Breast epithelium (tissue), 4 donors: Measurements from ENCODE around the gene UBE2C. TPM values are rescaled to one million over a fixed set of nuclear protein-coding genes. Genes with fewer than 3 reads are reported as not detected.
"Not testable (repeated sequence)": the region's sequence is repeated elsewhere in the genome, so short reads cannot be mapped to it uniquely, and the experiment has no call there.

Experiments used
- DNase-seq, 2 donors: peaks; one replicate each; pipeline ENCODE4 v3.0.0-alpha.2; 2019; ENCODE audit warnings: low spot score in 2 of 2
- H3K27ac ChIP-seq, 2 donors: fragments of 200-600 bp; sonication (generic) in 1 of 2; one replicate each; pipeline ENCODE4 v1.5.1; 2016 to 2019; ENCODE audit warnings: mild to moderate bottlenecking in 1 of 2
- H3K27me3 ChIP-seq, 2 donors: fragments of 200-600 bp; sonication (generic) in 1 of 2; one replicate each; pipeline versions ENCODE4 v1.5.1 to v1.6.0; 2017 to 2019; ENCODE audit warnings: control low read depth in 1 of 2, mild to moderate bottlenecking in 1 of 2
- H3K36me3 ChIP-seq: fragments of 200-600 bp; one replicate; pipeline ENCODE4 v1.5.1; 2019
- H3K4me1 ChIP-seq, 2 donors: fragments of 200-600 bp; sonication (generic); one replicate each; pipeline ENCODE4 v1.5.1; 2016 to 2019; ENCODE audit warnings: control low read depth in 1 of 2
- H3K4me3 ChIP-seq, 3 donors: fragments of 200-600 bp; sonication (generic); 1 replicate in 2 of 3; 2 replicates in 1 of 3; pipeline ENCODE4 v1.5.1; 2016 to 2019; ENCODE audit warnings: mild to moderate bottlenecking in 3 of 3, moderate library complexity in 2 of 3
- H3K9me3 ChIP-seq, 2 donors: fragments of 200-600 bp; sonication (generic) in 1 of 2; one replicate each; pipeline ENCODE4 v1.5.1; 2016 to 2019; ENCODE audit warnings: control low read depth in 1 of 2
- POLR2A ChIP-seq: fragments of 450-650 bp; IDR thresholded peaks from one replicate; pipeline ENCODE4 v1.6.1; 2016; ENCODE audit warnings: antibody characterized with exemption, mild to moderate bottlenecking, moderate library complexity
- POLR2AphosphoS5 ChIP-seq, 3 donors: sonication (generic); formaldehyde crosslinking; IDR thresholded peaks; one replicate each; pipeline ENCODE4 v1.6.1; 2017; ENCODE audit warnings: antibody characterized with exemption in 3 of 3
- intact Hi-C: fragments of 100-400 bp; cut with DNase I; formaldehyde crosslinking; loops from one replicate; pipeline ENCODE4 v1.15.1; 2023; ENCODE audit warnings: low total_unique reads
- total RNA-seq, 3 donors: library from RNA; depleted of rRNA; stranded (reverse); fragments of >200 nt; gene quantifications; one replicate each; pipeline ENCODE4 v1.1.0, GENCODE V29; 2016
- TF ChIP-seq, protein P1 (sequence below), 3 donors: fragments of 450-650 bp; IDR thresholded peaks; one replicate each; pipeline ENCODE4 v1.5.1; 2016 to 2017; ENCODE audit warnings: antibody characterized with exemption in 3 of 3, mild to moderate bottlenecking in 3 of 3, moderate library complexity in 3 of 3

UBE2C gene
- total RNA-seq, 3 donors from 2014 or later = 0.98 to 5.9 (median 1.2) TPM

- Histone ChIP-seq H3K27ac (peak overlapping the region; percentile 79 to 98), H3K9me3 (no peaks in the 10 kb centered on the region), H3K27me3 (no peaks in the 10 kb centered on the region), H3K36me3 (no peaks in the 10 kb centered on the region), H3K4me3 (no peak overlapping the region), H3K4me1 (peaks cover 0 to 25% of the 10 kb centered on the region in 2 donors)
- intact Hi-C loops = no loop called here
- no peak for TF ChIP-seq POLR2A
- TF ChIP-seq, protein P1, sequence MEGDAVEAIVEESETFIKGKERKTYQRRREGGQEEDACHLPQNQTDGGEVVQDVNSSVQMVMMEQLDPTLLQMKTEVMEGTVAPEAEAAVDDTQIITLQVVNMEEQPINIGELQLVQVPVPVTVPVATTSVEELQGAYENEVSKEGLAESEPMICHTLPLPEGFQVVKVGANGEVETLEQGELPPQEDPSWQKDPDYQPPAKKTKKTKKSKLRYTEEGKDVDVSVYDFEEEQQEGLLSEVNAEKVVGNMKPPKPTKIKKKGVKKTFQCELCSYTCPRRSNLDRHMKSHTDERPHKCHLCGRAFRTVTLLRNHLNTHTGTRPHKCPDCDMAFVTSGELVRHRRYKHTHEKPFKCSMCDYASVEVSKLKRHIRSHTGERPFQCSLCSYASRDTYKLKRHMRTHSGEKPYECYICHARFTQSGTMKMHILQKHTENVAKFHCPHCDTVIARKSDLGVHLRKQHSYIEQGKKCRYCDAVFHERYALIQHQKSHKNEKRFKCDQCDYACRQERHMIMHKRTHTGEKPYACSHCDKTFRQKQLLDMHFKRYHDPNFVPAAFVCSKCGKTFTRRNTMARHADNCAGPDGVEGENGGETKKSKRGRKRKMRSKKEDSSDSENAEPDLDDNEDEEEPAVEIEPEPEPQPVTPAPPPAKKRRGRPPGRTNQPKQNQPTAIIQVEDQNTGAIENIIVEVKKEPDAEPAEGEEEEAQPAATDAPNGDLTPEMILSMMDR (IDR thresholded peaks at IDR 0.05) = no peak
- no peak for TF ChIP-seq POLR2AphosphoS5 (IDR thresholded peaks at IDR 0.05)
- peak; percentile 56 to 82 for DNase-seq
These were observed 28.7 kb upstream of the UBE2C start for GRCh38 chr20:45783656-45784294.

DNA sequence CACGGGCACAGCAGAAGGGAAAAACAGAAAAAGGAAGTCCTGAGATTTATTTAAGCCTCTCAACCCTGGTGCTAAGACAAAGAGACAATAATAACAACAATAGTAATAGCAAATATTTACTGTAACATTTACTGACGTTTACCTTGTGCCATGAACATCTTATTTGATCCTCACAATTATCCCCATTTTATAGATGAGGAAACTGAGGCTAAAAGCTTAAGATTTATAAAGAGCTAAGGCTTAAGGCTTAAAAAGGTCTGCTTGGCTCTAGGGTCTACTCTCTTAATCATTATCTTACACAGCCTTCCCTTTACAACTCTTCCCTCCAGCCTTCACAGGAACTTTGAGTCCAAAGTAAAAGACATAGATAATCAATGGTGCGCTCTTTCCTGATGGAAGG lies 24.1 kb upstream of the UBE2C start:
- Histone ChIP-seq H3K4me3 (no peak overlapping the region), H3K9me3 (no peaks in the 10 kb centered on the region), H3K27ac (no peak overlapping the region), H3K4me1 (peaks cover 0 to 11% of the 10 kb centered on the region in 2 donors), H3K27me3 (no peaks in the 10 kb centered on the region), H3K36me3 (no peaks in the 10 kb centered on the region)
- DNase-seq = no peak
- intact Hi-C loops = no loop called here
- TF ChIP-seq, protein P1 (IDR thresholded peaks at IDR 0.05) = no peak
- TF ChIP-seq POLR2A (no peak), POLR2AphosphoS5 (IDR thresholded peaks at IDR 0.05) (no peak)

DNA sequence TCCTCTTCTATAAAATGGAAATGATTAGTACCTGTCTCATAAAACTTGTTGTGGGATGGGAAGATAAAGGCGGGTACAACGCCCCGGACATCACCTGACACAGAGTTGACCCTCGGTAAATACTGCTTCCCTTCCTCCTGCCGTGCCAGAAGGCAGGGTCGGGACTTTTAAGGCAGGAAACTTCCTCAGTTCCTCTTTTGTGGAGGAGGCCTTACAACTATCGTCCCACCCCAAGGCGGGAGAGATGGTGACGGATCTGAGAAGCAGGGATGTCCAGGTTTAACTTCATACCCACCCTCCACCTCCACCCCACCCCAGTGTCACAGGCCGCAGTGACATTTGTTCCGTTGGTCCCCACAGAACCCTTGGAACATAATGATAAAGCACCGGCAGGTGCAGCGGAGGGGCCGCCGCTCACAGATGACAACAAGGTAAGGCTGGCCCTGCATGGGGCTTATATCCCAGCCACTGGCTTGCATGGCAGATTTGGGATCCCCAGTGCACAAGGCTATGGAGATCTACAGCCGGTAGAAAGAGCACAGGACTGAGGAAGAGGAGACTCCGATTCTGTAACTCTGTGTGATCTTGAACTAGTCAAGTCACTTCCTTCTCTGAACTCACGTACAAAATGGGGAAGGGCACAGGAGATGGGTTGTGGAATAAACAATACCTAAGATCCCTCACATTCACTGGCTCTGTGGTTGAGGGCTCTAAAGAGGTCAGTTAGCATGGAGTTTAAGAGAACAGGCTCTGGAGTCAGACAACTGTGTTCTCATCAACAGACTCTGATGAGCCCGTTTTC lies 19.9 kb upstream of the UBE2C start:
- Histone ChIP-seq H3K27me3 (no peaks in the 10 kb centered on the region), H3K36me3 (no peaks in the 10 kb centered on the region), H3K4me3 (peak overlapping the region; percentile 82 to 87 (median 84)), H3K9me3 (no peaks in the 10 kb centered on the region), H3K4me1 (peaks cover 0 to 7% of the 10 kb centered on the region in 2 donors), H3K27ac (peak overlapping the region; percentile 91 to 93)
- no peak for DNase-seq
- intact Hi-C loops = no loop called here
- TF ChIP-seq POLR2A = no peak
- TF ChIP-seq, protein P1 (IDR thresholded peaks at IDR 0.05) = no peak
- TF ChIP-seq POLR2AphosphoS5 (IDR thresholded peaks at IDR 0.05) = no peak

- intact Hi-C loops = no loop called here
- Histone ChIP-seq H3K9me3 (no peaks in the 10 kb centered on the region), H3K4me1 (peaks cover 0 to 7% of the 10 kb centered on the region in 2 donors), H3K36me3 (no peaks in the 10 kb centered on the region), H3K27ac (no peak overlapping the region), H3K27me3 (no peaks in the 10 kb centered on the region), H3K4me3 (no peak overlapping the region)
- TF ChIP-seq POLR2AphosphoS5 (IDR thresholded peaks at IDR 0.05) (no peak), POLR2A (no peak)
- TF ChIP-seq, protein P1 (IDR thresholded peaks at IDR 0.05) = no peak
- DNase-seq = no peak
These were observed 15.9 kb upstream of the UBE2C start for GRCh38 chr20:45796337-45797065.

- H3K36me3 ChIP-seq, H3K27me3 ChIP-seq, H3K27ac ChIP-seq, H3K4me3 ChIP-seq, intact Hi-C loops, H3K4me1 ChIP-seq, DNase-seq, H3K9me3 ChIP-seq: not testable (repeated sequence)
These were observed 14.9 kb upstream of the UBE2C start for GRCh38 chr20:45797510-45797909.

GRCh38 chr20:45797955-45798354 lies 14.5 kb upstream of the UBE2C start:
- H3K4me1 ChIP-seq, H3K27me3 ChIP-seq, H3K27ac ChIP-seq, H3K4me3 ChIP-seq, H3K9me3 ChIP-seq, DNase-seq, H3K36me3 ChIP-seq, intact Hi-C loops: not testable (repeated sequence)
